ENCODE results near the gene WHAMM.
"Not testable (repeated sequence)": the region's sequence is repeated elsewhere in the genome, so short reads cannot be mapped to it uniquely, and the experiment has no call there.

The WHAMM gene

GRCh38 chr15:82839136-82839535, 29.7 kb downstream of the WHAMM start:
- no peak for DNase-seq

GRCh38 chr15:82840166-82840565, 30.7 kb downstream of the WHAMM start:
- DNase-seq, result no peak

- no peak for DNase-seq
Measured at GRCh38 chr15:82843566-82843965, 34.1 kb downstream of the WHAMM start.

- DNase-seq, result no peak
Measured at GRCh38 chr15:82845686-82846085, 36.3 kb downstream of the WHAMM start.

GRCh38 chr15:82846621-82847020, 37.2 kb downstream of the WHAMM start:
- DNase-seq, result no peak

- no peak for DNase-seq
Measured at GRCh38 chr15:82847703-82848102, 38.3 kb downstream of the WHAMM start.

- no peak for DNase-seq
Measured at GRCh38 chr15:82848241-82848993, 39.0 kb downstream of the WHAMM start.

- DNase-seq, result peak; percentile 43
Measured at GRCh38 chr15:82849556-82850512, 40.4 kb downstream of the WHAMM start.

- no peak for DNase-seq
Measured at GRCh38 chr15:82850731-82851130, 41.3 kb downstream of the WHAMM start.

- DNase-seq, result no peak
Measured at GRCh38 chr15:82851306-82851850, 42.0 kb downstream of the WHAMM start.

GRCh38 chr15:82851981-82852511, 42.6 kb downstream of the WHAMM start:
- DNase-seq, result no peak

GRCh38 chr15:82852941-82853561, 43.6 kb downstream of the WHAMM start:
- no peak for DNase-seq

- DNase-seq, result no peak
Measured at GRCh38 chr15:82854554-82854953, 45.1 kb downstream of the WHAMM start.

GRCh38 chr15:82855286-82856100, 46.1 kb downstream of the WHAMM start:
- DNase-seq, result no peak

GRCh38 chr15:82856397-82857170, 47.2 kb downstream of the WHAMM start:
- DNase-seq, result no peak

GRCh38 chr15:82858932-82859331, 49.5 kb downstream of the WHAMM start:
- DNase-seq, result no peak

GRCh38 chr15:82862886-82863285, 53.5 kb downstream of the WHAMM start:
- no peak for DNase-seq

GRCh38 chr15:82864967-82865366, 55.5 kb downstream of the WHAMM start:
- DNase-seq, result no peak

GRCh38 chr15:82865581-82865980, 56.2 kb downstream of the WHAMM start:
- not testable (repeated sequence) for DNase-seq

GRCh38 chr15:82865981-82866380, 56.6 kb downstream of the WHAMM start:
- DNase-seq, result not testable (repeated sequence)

GRCh38 chr15:82870727-82871320, 61.4 kb downstream of the WHAMM start:
- DNase-seq, result no peak
